GM03348 (cell line): ENCODE measurements around the gene CREBBP.

Experiments
- DNase-seq: peaks from one replicate; pipeline ENCODE4 v3.0.0; 2012; ENCODE audit warnings: low spot score

Gene CREBBP

DNA sequence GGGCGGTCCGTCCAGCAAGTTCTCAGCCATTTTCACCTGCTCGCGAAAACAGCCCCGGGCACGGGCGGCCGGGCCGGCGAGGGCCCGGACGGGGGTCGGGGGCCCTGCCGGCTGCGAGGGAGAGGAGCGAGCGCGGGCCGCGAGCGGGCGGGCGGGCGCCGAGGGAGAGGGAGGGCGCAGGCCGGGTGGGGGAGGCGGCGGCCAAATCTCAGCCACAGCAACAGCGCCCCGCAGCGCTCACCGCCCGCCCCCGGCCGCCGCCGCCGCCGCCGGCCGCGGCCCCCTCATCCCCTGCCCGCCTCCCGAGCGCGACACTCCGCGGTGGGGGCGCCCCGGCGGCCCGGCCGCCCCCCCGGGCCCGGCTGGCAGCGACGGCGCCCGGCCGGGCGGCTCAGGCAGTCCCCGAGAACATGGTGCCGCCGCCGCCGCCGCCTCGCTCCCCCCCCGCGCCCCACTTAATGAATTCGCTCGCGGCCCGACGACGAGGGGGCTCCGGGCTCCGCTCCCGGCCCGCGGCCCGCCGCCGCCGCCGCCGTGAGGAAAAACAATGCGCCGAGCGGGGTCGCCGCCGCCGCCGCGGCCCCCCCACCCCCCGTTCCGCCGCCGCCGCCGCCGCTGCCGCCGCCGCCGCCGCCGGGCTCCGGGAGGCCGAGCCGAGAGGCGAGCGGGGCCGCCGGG is 487 bp downstream of the CREBBP start:
- peak; percentile 92 for DNase-seq

DNA sequence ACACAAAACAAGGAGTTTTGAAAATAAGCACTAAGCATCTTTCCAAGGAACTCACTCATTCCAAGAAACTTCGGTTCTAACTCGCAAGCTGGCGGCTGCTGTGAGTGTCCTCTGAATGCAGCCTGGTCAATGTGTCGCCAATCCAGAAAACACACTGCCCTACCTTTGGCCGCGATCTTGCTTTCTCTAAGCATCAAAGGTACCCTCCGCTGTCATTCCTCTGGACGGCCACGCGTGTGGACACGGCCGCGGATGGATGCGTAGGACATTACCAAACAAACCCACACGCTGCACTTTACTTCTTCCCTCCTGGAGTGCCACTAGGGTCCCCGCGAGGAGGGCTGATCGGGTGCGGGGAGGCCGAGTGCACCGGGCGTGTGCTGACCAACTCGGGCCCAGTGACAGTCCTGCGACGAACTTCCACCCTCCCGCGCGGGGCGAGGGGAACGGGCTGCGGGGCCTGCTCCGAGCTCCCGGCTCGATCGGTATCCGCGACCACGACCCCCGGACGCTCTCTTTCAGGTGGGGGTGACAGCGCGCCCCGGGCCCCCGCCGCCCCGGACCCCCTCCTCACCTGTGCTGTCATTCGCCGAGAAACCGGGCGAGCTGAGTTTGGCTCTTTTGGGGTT is 1.1 kb downstream of the CREBBP start:
- peak; percentile 21 for DNase-seq

DNA sequence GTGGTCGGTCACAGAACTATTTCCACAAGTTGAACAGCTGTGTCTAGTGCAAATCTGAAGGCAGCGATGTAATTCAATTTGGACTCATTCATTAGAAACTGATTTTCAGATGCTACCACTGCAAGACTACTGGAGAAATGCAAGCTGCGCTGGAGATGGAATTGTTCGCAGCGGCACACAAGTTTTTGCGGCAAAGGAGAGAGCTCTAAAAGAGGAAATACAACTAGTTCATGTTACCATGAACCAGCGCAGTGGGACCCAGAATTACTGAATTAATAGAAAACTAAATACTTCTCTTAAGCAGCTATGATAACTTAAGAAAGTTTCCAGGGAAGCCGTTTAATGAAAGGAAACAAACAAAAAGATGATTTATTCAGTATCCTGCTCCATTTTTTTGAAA is 1.9 kb downstream of the CREBBP start:
- no peak for DNase-seq

DNA sequence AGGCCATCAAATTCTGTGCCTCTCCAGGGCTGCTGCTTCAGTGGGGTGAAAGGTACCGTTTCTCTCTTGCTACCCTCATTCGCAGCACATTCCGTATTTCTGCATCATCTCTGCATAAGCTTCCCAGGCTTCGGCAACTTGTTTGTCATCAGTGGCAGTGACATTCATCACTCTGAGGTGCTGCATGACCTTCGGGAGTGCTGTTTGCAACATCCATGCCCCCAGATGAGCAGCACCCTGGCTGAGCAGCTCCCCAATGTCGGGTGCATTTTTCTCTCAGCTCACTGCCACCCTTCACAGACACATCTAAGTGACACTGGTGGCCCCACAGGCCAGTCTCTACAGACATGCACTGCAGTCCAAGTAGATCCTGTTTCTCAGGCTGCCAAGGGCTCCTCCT is 3.8 kb downstream of the CREBBP start:
- peak; percentile 30 for DNase-seq

DNA sequence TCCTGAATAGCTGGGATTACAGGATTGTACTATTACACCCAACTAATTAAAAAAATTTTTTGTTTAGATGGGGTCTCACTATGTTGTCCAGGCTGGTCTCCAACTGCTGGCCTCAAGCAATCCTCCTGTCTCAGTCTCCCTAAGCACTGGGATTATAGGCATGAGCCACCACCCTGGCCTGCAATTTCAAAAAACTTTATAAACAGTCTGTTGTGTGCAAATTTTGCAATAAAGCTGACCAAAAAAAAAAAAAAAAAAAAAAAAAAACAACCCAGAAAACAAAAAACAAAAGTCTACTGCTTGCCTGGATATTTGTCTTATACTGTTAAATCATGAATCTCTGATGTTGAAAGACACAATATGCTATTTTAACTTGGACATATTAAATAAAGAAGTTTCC is 4.4 kb downstream of the CREBBP start:
- no peak for DNase-seq

DNA sequence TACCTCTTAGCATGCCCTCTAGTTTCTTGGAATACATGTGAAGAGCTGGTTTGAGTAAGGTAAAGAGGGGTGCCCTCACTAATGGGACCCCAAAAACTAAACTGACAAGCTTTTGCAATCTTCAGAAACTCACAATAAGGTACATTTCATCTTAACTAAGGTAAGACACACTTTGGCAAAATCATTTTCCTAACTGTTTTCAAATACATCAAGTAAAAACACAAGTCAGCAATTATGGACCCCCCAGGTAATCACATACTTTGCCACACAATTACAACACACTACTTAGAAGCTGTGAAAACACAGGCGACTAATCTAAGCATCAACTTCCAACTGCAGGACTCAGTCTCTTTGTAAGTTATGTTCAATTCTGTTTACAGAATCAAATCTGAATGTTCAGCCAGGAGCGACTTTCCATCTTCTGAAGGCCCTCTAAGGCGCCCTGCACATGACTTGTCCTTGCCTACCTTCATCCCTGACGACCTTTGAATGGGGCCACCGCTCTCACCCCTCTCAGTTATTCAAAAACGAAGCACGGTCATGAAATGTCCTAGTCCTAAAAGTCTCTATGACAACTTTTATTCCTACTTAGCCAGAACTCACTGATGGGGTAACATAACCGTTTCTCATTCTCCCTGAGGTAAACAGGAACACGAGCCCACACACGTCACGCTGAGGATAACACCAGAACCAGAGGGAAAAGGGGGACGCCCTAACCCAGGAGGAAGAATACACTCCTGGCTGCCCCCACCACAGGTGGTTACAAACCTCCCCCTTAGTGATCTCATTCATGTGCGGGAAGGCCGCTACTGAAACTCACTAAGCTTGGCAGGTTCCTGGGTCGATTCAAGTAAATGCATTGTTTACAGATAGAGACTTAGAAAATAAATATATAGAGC is 5.5 kb downstream of the CREBBP start:
- DNase-seq, result no peak

DNA sequence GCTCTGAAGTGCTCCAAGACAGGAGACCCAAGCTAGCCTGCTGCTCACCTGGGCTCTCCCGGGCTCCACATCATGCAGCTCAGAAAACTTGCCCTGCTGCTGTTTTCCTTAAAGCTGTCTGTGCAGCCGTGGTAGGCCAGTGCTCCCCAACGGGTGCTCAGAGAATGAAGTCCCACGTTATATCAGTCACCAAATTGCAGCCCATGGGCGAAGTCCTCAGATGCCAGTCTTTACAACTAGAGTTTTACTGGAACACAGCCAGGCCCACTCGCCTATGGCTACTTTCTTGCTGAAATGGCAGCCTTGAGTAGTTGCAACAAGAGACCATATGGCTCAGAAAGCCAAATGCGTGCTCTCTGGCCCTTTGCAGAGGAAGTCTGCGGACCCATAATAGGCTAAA is 6.3 kb downstream of the CREBBP start:
- DNase-seq, result no peak

DNA sequence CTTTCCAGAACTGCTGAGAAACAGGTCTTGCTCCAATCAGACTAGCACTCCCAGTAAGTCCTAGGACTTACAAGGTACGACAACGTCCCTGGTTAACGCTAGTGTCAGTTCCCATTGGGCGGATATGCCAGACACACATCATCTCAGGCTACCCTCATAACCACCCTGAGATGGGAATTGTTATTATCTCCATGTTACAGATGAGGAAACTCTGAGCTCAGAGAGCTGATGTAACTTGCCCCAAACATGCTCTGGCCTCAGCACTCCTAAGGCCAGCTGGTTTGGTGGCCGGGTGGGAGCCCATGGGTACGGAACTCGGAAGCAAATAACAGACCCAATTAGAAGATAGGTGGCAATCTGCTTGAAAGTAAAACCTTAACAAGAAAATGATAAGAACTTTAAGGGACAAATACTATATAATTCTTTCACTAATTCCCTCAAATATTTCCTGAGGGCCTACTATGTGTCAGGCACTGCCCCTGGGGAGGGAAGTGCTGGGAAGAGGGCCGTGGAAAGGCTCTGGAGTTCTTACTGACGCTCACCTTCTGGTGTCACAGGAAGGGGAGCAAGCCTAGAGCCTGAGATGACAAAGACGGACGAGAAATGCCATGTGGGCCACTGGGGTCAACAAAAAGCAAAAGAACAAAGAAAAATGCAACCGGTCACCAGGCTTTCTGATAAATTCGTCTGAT is 6.9 kb downstream of the CREBBP start:
- DNase-seq, result no peak

DNA sequence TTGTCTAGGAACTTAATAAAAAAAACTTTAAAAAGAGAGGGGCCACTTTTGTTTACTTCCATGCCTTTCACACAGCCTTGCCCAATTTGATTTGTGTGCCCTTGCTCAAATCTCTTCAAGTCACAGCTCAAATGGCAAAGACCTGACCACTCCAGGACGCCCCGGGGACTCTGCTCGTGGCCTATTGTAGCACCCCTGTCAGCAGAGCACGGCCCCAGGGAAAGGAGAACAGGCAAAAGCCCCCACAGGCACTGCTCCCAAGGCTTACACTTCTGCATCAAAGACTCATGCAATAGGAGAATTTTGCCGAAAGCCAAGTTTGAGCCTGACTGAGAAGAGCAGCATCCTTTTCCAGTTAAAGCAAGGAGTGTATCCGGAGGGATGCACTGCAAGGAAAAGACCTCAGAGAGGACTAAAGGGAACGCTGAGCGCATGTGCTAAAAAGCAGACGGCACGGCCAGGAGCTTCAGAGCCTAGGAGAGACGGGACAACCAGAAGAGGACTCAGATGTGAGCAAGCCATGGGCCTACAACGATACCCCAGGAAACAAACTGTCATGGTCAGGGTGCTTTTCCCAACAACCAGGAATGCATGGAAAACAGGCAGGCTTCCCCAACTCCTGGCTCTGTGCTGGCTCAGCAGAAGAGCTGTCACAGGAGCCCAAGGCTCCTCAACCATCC is 8.2 kb downstream of the CREBBP start:
- no peak for DNase-seq

DNA sequence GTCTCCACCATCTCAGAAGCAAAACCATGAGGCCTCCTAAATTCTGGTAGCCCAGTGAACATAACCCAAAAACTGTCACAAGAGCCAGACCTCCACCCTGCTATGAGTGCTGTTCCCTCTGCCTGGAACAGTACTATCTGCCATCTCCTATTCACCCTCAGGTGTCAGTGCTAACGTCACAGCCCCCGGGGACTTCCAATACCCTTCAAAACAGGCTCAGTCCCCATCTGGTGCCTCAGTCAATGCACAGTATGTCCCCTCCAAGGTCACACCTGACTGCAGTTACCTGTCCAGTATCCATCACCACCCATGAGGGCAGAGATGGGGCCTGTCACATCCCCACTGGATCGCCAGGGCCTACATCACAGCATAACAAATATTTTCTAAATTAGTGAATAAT is 11.5 kb downstream of the CREBBP start:
- no peak for DNase-seq

DNA sequence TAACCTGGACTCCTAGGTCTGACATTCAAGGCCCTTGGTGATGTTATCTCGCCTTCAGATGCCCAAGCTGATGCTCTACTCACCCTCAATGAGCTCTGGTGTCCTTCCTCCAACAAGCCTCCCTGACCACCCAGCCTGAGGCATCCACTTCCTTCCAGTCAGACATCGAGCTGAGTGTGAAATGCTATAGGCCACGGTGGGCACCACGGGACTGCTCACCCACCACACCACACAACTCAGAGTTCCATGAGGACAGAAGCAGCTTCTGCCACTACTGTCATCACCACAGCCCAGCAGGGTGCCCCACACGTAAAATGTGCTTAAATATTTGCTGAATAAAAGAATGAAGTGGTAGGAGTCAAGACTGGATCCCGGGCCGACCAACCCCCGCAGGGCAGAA is 12.0 kb downstream of the CREBBP start:
- no peak for DNase-seq

DNA sequence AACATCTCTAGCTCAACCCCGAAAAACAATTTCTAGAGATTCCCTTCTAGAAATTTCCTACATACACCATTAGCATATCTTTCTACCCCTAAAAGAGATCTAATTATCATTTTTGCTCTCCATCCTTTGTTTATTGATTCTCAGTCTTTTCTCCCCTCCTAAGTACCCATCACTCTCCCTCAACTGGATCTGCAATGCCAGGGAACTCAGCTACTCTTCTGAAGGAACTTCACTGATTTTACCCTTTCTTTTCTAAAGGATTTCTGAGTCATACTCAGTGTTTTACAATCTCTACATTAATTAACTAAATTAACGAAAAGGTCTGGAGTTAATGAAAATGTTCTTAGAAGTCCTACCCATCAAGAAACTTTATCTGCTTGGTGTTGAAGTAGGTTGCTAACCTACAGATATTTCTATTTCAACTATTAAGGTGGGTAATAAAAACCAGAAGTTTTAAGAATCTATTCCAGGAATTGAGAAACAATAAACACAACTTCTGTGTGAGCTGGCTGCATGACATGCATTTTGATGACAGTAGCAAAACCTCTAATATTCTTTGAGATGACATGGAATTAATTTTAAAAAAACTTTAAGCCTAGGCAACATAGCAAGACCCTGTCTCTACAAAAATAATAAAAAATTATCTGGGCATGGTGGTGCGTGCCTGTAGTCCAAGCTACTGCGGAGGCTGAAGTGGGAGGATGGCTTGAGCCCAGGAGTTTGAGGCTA is 13.6 kb downstream of the CREBBP start:
- no peak for DNase-seq

DNA sequence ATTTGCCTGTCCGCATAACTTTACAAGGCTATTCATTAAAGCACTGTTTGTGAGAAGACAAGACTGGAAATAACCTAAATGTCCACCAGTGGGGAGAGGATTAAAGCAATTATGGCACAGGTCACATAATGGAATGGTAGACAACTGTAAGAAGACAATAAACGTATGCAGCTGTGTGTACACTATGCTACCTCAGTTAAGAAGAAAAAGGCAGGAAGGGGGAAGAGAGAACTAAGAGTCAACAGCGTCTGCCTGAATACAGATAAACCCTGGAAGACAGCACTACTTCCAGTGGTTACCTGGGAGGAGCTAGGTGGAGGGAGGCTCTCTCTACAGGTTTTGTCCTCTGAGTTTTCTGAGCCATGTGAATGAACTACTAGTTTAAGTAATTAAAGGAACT is 15.3 kb downstream of the CREBBP start:
- DNase-seq, result no peak

DNA sequence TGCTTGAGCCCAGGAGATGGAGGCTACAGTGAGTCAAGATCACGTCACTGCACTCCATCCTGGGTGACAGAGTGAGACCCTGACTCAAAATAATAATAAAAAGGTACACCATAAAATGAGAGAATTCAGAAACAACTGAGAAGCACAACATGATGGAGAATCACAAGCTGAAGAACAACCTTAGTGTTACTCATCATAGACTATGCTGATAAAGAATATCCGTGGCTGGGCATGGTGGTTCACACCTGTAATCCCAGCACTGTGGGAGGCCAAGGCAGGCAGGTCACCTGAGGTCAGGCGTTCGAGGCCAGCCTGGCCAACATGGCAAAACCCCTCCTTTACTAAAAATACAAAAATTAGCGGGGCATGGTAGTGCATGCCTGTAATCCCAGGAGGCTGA is 16.0 kb downstream of the CREBBP start:
- DNase-seq, result no peak

DNA sequence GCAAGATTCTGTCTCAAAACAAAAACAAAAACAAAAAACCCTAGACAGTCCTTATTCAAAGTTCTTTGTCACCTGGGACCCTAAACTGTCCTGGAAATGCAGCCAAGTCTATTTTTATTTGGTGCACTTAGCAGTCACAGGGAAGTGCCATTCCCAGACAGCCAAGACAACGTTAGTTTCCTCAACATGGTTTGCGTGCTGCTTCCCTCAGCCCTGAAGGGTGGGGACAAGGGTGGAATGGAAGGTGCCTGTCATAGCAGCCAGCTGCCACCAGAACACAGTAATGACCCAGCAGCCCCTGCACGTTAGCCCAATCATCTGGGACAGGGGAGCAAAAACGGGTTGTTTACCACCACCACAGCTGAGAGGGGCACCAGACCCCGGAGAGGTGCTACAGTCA is 16.9 kb downstream of the CREBBP start:
- no peak for DNase-seq

DNA sequence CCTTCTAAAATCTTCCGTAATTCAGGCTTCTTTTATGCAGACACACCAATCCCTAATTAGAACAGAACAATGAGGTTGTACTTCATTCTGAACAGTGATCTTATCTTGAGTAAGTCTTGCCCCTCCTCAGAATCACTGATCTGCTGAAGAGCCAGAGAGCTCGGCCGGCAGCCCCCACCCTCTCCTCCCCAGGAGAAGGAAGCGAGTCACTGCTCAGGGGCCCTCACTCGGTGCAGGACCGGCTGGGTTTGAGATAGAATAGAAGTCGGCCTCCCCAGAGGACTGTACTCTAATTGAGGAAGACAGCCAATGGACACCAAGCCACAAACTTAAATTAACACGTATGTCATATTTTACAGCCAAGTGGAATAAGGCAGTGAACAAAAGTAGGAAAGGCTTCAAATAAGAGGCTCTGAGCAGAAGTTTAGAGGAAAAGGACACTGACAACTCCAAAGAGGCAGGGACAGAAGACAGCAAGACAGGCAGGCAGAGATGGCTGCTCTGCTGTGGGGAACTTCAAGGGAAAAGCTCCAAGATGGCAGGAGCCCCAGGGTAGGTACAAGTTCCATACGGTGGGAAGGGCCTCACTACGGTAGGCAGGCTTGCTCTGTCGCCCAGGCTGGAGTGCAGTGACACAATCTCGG is 18.6 kb downstream of the CREBBP start:
- DNase-seq, result no peak

DNA sequence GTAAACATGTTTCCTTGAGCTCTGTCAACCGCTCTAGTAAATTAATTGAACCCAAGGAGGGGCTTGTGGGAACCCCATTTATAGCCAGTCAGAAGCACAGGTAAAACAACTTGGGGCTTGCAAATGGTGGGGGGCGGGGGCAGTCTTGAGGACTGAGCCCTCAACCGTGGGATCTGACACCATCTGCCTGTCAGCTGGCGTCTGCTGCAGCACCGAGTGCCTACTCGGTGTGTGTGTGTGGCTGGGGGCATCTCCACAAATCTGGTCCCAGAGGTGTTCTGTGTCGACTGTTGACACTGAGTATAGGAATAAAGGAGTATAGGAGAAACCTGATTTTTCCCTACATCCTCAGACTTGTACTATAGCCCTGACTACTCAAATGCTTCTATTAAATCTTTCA is 20.6 kb downstream of the CREBBP start:
- no peak for DNase-seq

DNA sequence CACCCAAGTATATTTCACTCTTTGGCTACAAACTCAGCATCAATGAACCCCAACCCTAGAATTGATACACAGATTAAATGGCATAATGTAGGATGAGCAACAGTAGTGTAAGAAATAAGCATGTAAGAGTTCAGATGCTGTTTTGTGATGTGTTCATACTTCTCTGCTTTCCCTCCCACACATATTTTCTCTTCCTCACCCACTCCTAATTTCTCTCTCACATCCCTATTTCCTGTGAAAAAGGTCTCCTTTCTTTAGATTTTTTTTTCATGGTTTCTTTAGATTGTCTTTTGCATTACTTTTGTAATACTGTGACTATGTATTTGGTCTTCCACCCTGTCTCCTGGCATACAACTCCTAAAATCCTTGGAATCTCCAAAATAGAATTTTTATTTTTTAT is 21.7 kb downstream of the CREBBP start:
- DNase-seq, result no peak

DNA sequence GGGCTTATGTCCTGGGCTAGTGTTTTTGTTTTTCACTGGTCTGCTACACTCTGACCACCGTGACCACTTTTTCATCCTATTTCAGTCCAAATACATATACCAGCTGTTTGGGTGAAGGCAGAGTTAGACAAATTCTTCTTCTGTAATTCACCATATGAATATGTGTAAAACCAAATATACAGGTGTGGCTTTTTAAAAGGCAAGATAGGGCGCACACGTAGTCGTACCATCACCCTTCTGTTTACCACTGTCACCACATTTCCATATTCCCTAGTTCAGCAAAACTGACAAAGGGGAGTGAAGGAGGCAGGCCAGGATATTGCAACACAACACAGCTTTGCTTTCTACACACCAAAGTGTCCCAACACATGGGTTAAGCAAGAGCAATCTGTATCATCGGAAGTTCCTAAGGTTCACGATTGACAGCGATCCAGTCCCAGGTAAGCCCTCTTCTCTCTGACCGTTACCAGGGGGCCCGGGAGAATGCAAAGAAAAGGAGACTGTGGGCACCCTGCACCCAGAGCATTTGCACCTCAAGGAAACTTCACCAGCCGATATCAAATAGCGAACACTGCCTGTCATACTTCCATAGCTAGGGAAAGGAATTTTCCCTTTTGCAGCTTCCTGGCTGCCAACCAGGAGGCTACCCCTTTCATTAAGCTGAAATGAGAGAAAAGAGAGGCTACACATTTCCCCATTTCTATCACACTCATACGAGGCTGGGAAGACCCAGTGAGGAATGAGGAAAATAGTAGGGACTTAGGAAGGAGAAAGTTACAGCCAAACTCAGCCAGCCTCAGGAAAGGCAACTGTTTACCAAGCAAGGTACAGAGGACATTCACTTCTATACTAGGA is 23.1 kb downstream of the CREBBP start:
- DNase-seq, result peak; percentile 61
